Fibroblast of lung (primary cell): ENCODE measurements around the gene C1orf115.

Experiments
- CTCF ChIP-seq, 2 donors: IDR thresholded peaks in 1 of 2; conservative IDR thresholded peaks in 1 of 2; 1 replicate in 1 of 2; 2 replicates in 1 of 2; pipeline ENCODE4 v1.5.1; 2011 to 2012; ENCODE audit warnings: low read length in 2 of 2, control low read depth in 1 of 2, inconsistent platforms in 1 of 2, low read depth in 1 of 2, mild to moderate bottlenecking in 1 of 2
- EZH2 ChIP-seq: IDR thresholded peaks from 2 replicates; pipeline ENCODE4 v1.5.1; 2012; ENCODE audit warnings: low read length, control low read depth, mild to moderate bottlenecking; ENCODE audit errors: missing control alignments

GRCh38 chr1:220689666-220690065 lies 497 bp upstream of the C1orf115 start:
- TF ChIP-seq CTCF (conservative IDR thresholded peaks at IDR 0.05 in 1 of 2, IDR thresholded peaks at IDR 0.05 in 1 of 2; ENCODE audit: low read depth in 1 of 2, low read length in 2 of 2) (no peak), EZH2 (no peak)
